Testis (tissue), 3 donors: Measurements from ENCODE around the gene COMMD10. TPM values are rescaled to one million over a fixed set of nuclear protein-coding genes. Genes with fewer than 3 reads are reported as not detected.

Source experiments
- DNase-seq: peaks from one replicate; pipeline ENCODE4 v3.0.0-alpha.2; 2019
- H3K27ac ChIP-seq, 2 donors: fragments of 200-600 bp; sonication (generic); one replicate each; pipeline ENCODE4 v1.5.1; 2019
- H3K27me3 ChIP-seq: fragments of 200-600 bp; sonication (generic); one replicate; pipeline ENCODE4 v1.5.1; 2019
- H3K36me3 ChIP-seq: fragments of 200-600 bp; sonication (generic); one replicate; pipeline ENCODE4 v1.5.1; 2017; ENCODE audit warnings: low read depth; ENCODE audit errors: missing control alignments
- H3K4me1 ChIP-seq: fragments of 200-600 bp; sonication (generic); one replicate; pipeline ENCODE4 v1.5.1; 2019
- H3K4me3 ChIP-seq, 2 donors: fragments of 200-600 bp; sonication (generic); one replicate each; pipeline ENCODE4 v1.5.1; 2017 to 2019
- H3K9me3 ChIP-seq: fragments of 200-600 bp; sonication (generic); one replicate; pipeline ENCODE4 v1.5.1; 2017
- POLR2A ChIP-seq: fragments of 450-650 bp; IDR thresholded peaks from one replicate; pipeline ENCODE4 v1.6.1; 2017; ENCODE audit warnings: antibody characterized with exemption, mild to moderate bottlenecking, moderate library complexity
- WGBS, 2 donors: methylation state at CpG; one replicate each; pipeline ENCODE4 v1.1.5; 2018; 5-methylcytosine and 5-hydroxymethylcytosine counted together
- intact Hi-C: fragments of 100-400 bp; cut with DNase I; formaldehyde crosslinking; loops from one replicate; pipeline ENCODE4 v1.15.1; 2023; ENCODE audit warnings: low total_unique reads
- polyA plus RNA-seq: library from polyadenylated mRNA; stranded (reverse); fragments of 350-450 nt; fragmentation: Illumina TruSeq; extraction: RNeasy Lipid Tissue Mini Kit (QIAGEN cat#74804); gene quantifications from one replicate; pipeline ENCODE4 v1.2.3, GENCODE V29; 2014; ENCODE audit warnings: low read depth, low replicate concordance; ENCODE audit not compliant: insufficient read depth
- total RNA-seq, 2 donors: library from RNA; depleted of rRNA; stranded (reverse); fragments of >200 nt; gene quantifications; one replicate each; pipeline ENCODE4 v1.2.3, GENCODE V29; 2016
- TF ChIP-seq, protein P1 (sequence below), 3 experiments: fragments of 450-650 bp in 2 of 3; fragments of 200-600 bp in 1 of 3; sonication (generic) in 1 of 3; IDR thresholded peaks; one replicate each; pipeline ENCODE4 v1.5.1; 2016 to 2019; ENCODE audit warnings: antibody characterized with exemption in 3 of 3, mild to moderate bottlenecking in 2 of 3, moderate library complexity in 1 of 3

The COMMD10 gene
- total and polyA plus RNA-seq, 3 donors from 2014 or later, result 16.6 to 36.1 (median 29.7) TPM

DNA sequence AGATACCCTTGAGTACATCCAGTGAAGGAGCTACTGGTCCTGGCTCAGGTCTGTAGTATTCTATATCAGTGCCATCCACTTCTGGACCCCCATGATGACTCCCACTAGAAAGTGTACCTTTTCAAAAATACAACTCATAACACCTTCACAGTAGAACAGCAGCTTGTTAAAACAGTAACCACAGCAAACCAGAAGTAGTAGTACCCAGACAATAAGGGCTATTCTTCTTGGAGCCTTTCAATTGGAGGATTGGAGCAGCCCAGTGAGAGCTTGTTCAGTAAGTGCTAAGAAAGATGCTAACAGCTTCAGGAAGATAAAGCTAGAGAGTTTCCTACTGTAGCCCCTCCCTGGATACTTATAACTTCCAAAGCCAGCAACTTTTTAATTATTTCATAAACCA lies 42.5 kb upstream of the COMMD10 start:
- intact Hi-C loops, result no loop called here
- TF ChIP-seq, protein P1, sequence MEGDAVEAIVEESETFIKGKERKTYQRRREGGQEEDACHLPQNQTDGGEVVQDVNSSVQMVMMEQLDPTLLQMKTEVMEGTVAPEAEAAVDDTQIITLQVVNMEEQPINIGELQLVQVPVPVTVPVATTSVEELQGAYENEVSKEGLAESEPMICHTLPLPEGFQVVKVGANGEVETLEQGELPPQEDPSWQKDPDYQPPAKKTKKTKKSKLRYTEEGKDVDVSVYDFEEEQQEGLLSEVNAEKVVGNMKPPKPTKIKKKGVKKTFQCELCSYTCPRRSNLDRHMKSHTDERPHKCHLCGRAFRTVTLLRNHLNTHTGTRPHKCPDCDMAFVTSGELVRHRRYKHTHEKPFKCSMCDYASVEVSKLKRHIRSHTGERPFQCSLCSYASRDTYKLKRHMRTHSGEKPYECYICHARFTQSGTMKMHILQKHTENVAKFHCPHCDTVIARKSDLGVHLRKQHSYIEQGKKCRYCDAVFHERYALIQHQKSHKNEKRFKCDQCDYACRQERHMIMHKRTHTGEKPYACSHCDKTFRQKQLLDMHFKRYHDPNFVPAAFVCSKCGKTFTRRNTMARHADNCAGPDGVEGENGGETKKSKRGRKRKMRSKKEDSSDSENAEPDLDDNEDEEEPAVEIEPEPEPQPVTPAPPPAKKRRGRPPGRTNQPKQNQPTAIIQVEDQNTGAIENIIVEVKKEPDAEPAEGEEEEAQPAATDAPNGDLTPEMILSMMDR (IDR thresholded peaks at IDR 0.05), result no peak
- TF ChIP-seq POLR2A, result no peak
- no peak for DNase-seq
- H3K4me3 ChIP-seq, result no peak overlapping the region
- no peaks in the 10 kb centered on the region for H3K36me3 ChIP-seq
- no peak overlapping the region for H3K27ac ChIP-seq
- no peaks in the 10 kb centered on the region for H3K4me1 ChIP-seq
- H3K27me3 ChIP-seq, result no peaks in the 10 kb centered on the region
- no peaks in the 10 kb centered on the region for H3K9me3 ChIP-seq

GRCh38 chr5:116044073-116044472 lies 40.8 kb upstream of the COMMD10 start:
- no peak overlapping the region for H3K4me3 ChIP-seq
- no peaks in the 10 kb centered on the region for H3K27me3 ChIP-seq
- no peak overlapping the region for H3K27ac ChIP-seq
- no peak for TF ChIP-seq POLR2A
- TF ChIP-seq, protein P1 (IDR thresholded peaks at IDR 0.05), result no peak
- 55 to 56% methylated on average over 3 of the region's 3 CpGs for WGBS, 2 donors
- no peak for DNase-seq
- H3K9me3 ChIP-seq, result no peaks in the 10 kb centered on the region
- no peaks in the 10 kb centered on the region for H3K4me1 ChIP-seq
- no peaks in the 10 kb centered on the region for H3K36me3 ChIP-seq
- intact Hi-C loops, result no loop called here

DNA sequence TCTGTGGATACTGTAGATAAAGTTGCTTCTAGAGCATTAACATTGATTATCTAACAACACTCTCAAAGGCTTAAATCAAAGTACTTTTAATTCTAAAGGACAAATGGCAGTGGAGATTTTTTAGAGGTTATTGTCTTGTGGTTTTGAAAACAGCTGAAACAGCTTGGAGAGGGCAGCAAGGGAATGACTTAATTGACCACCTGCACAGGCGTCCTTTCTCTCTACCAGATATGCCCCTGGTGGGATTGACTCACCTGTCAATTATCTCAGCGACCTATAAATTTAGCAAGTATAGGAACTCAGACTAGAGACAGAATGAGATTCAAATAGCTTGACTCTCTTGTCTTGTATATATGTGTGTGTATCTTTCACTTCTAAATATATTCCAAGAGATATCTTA lies 39.0 kb upstream of the COMMD10 start:
- DNase-seq, result no peak

GRCh38 chr5:116046261-116046660 lies 38.6 kb upstream of the COMMD10 start:
- Histone ChIP-seq H3K4me1 (no peaks in the 10 kb centered on the region), H3K36me3 (no peaks in the 10 kb centered on the region), H3K9me3 (no peaks in the 10 kb centered on the region), H3K27me3 (no peaks in the 10 kb centered on the region), H3K27ac (no peak overlapping the region), H3K4me3 (no peak overlapping the region)
- no peak for DNase-seq
- TF ChIP-seq POLR2A, result no peak
- TF ChIP-seq, protein P1 (IDR thresholded peaks at IDR 0.05), result no peak
- intact Hi-C loops, result no loop called here
- 88 to 90% methylated on average over 3 of the region's 3 CpGs for WGBS, 2 donors

More for the DNA sequence above, 39.0 kb upstream of the COMMD10 start:
- no peaks in the 10 kb centered on the region for H3K36me3 ChIP-seq
- TF ChIP-seq, protein P1 (IDR thresholded peaks at IDR 0.05), result no peak
- TF ChIP-seq POLR2A, result no peak
- no peaks in the 10 kb centered on the region for H3K9me3 ChIP-seq
- no peaks in the 10 kb centered on the region for H3K27me3 ChIP-seq
- intact Hi-C loops, result no loop called here
- WGBS, 2 donors, result 92 to 96% methylated on average over 2 of the region's 2 CpGs
- no peaks in the 10 kb centered on the region for H3K4me1 ChIP-seq
- no peak overlapping the region for H3K27ac ChIP-seq
- no peak overlapping the region for H3K4me3 ChIP-seq

DNA sequence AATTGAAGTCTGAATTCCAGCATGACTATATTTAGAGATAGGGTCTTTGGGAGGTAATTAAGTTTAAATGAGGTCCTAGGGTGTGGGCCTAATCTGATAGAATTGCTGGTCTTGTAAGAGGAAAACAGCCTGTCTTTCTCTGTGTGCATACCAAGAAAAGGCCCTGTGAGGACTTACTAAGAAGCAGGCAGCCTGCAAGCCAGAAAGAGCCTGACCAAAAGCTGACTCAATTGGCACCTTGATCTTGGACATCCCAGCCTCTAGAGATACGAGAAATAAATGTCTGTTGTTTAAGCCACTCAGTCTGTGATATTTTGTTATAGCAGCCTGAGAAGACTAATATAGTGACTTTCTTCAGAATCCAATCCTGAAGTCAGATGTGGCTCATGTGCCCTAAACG lies 38.0 kb upstream of the COMMD10 start:
- intact Hi-C loops, result no loop called here
- Histone ChIP-seq H3K9me3 (no peaks in the 10 kb centered on the region), H3K27me3 (no peaks in the 10 kb centered on the region), H3K36me3 (no peaks in the 10 kb centered on the region), H3K4me3 (no peak overlapping the region), H3K27ac (no peak overlapping the region), H3K4me1 (no peaks in the 10 kb centered on the region)
- WGBS, 2 donors, result 90 to 91% methylated on average over 2 of the region's 2 CpGs
- TF ChIP-seq, protein P1 (IDR thresholded peaks at IDR 0.05), result no peak
- TF ChIP-seq POLR2A, result no peak
- DNase-seq, result no peak
